Gastrocnemius medialis (tissue), 4 donors: Measurements from ENCODE around the gene LRFN2. TPM values are rescaled to one million over a fixed set of nuclear protein-coding genes. Genes with fewer than 3 reads are reported as not detected.

Source experiments
- ATAC-seq, 2 donors: fragments of 150-250 bp; one replicate each; pipeline ENCODE4 v1.9.1; 2016
- DNase-seq, 2 donors: peaks; one replicate each; pipeline ENCODE4 v3.0.0-alpha.2; 2019
- H3K27ac ChIP-seq, 4 donors: fragments of 200-600 bp; sonication (generic); 1 replicate in 1 of 4; 2 replicates in 3 of 4; pipeline ENCODE4 v1.5.1; 2016 to 2018; ENCODE audit warnings: mild to moderate bottlenecking in 2 of 4, moderate library complexity in 1 of 4
- H3K27me3 ChIP-seq, 3 donors: fragments of 200-600 bp; sonication (generic) in 2 of 3; 1 replicate in 1 of 3; 2 replicates in 2 of 3; pipeline versions ENCODE4 v1.5.1 to v1.6.0; 2016 to 2019; ENCODE audit warnings: mild to moderate bottlenecking in 1 of 3, moderate library complexity in 1 of 3
- H3K36me3 ChIP-seq, 2 donors: fragments of 200-600 bp; sonication (generic) in 1 of 2; one replicate each; pipeline ENCODE4 v1.5.1; 2017 to 2018
- H3K4me1 ChIP-seq, 2 donors: fragments of 200-600 bp; sonication (generic) in 1 of 2; one replicate each; pipeline ENCODE4 v1.5.1; 2016 to 2017; ENCODE audit warnings: mild to moderate bottlenecking in 2 of 2
- H3K4me3 ChIP-seq, 4 donors: fragments of 200-600 bp; sonication (generic) in 3 of 4; 1 replicate in 1 of 4; 2 replicates in 3 of 4; pipeline ENCODE4 v1.5.1; 2016 to 2019; ENCODE audit warnings: mild to moderate bottlenecking in 2 of 4
- H3K9me3 ChIP-seq, 3 donors: fragments of 200-600 bp; sonication (generic) in 2 of 3; 1 replicate in 1 of 3; 2 replicates in 2 of 3; pipeline ENCODE4 v1.5.1; 2016 to 2019
- CTCF ChIP-seq, 5 experiments: fragments of 450-650 bp in 3 of 5; fragments of 200-600 bp in 2 of 5; sonication (generic) in 2 of 5; IDR thresholded peaks in 4 of 5; conservative IDR thresholded peaks in 1 of 5; 1 replicate in 4 of 5; 2 replicates in 1 of 5; pipeline ENCODE4 v1.5.1; 2016 to 2019; ENCODE audit warnings: antibody characterized with exemption in 5 of 5, mild to moderate bottlenecking in 3 of 5, moderate library complexity in 3 of 5
- POLR2A ChIP-seq, 2 donors: fragments of 450-650 bp; IDR thresholded peaks; one replicate each; pipeline ENCODE4 v1.6.1; 2017; ENCODE audit warnings: antibody characterized with exemption in 2 of 2, mild to moderate bottlenecking in 2 of 2, moderate library complexity in 2 of 2
- in situ Hi-C, 4 donors: fragments of 200-750 bp; cut with MboI; loops; one replicate each; pipeline versions ENCODE4 v1.15.0 to v1.8.0; 2017; ENCODE audit warnings: low sequenced_read_pairs in 4 of 4
- intact Hi-C: fragments of 100-400 bp; cut with DNase I; formaldehyde crosslinking; loops from one replicate; pipeline ENCODE4 v1.15.1; 2023; ENCODE audit warnings: low total_unique reads
- total RNA-seq, 4 donors: library from RNA; depleted of rRNA; stranded (reverse); fragments of >200 nt; gene quantifications; one replicate each; pipeline versions ENCODE4 v1.1.0 to v1.2.3, GENCODE V29; 2016

LRFN2 gene
- total RNA-seq, 4 donors from 2014 or later = not detected

GRCh38 chr6:40422046-40422445, 165.1 kb downstream of the LRFN2 start:
- no peak for ATAC-seq
- DNase-seq = no peak
- H3K9me3 ChIP-seq = no peaks in the 10 kb centered on the region
- H3K36me3 ChIP-seq = no peaks in the 10 kb centered on the region
- H3K4me1 ChIP-seq = peaks cover 28 to 46% of the 10 kb centered on the region in 2 donors
- in situ Hi-C loops = no loop called here
- H3K27ac ChIP-seq = no peak overlapping the region
- H3K27me3 ChIP-seq = no peaks in the 10 kb centered on the region
- intact Hi-C loops = no loop called here
- no peak overlapping the region for H3K4me3 ChIP-seq
- TF ChIP-seq CTCF (IDR thresholded peaks at IDR 0.05 in 4 of 5, conservative IDR thresholded peaks at IDR 0.05 in 1 of 5) (no peak), POLR2A (IDR thresholded peaks at IDR 0.05) (no peak)

- H3K4me3 ChIP-seq = no peak overlapping the region
- no peaks in the 10 kb centered on the region for H3K36me3 ChIP-seq
- H3K9me3 ChIP-seq = no peaks in the 10 kb centered on the region
- H3K27ac ChIP-seq = peak overlapping the region in 2 of 4 donors; percentile 18 to 60
- no peak for ATAC-seq
- in situ Hi-C loops (no loop called here), intact Hi-C loops (loop anchor here (5.0 kb wide), 1 partner anchor 167 kb away; the partner anchor contains the start of gene LRFN2)
- TF ChIP-seq POLR2A (IDR thresholded peaks at IDR 0.05) (no peak), CTCF (IDR thresholded peaks at IDR 0.05 in 4 of 5, conservative IDR thresholded peaks at IDR 0.05 in 1 of 5) (no peak)
- no peak for DNase-seq
- H3K27me3 ChIP-seq = no peaks in the 10 kb centered on the region
- peaks cover 28 to 34% of the 10 kb centered on the region in 2 donors for H3K4me1 ChIP-seq
Measured at GRCh38 chr6:40419946-40420728, 167.0 kb downstream of the LRFN2 start.

DNA sequence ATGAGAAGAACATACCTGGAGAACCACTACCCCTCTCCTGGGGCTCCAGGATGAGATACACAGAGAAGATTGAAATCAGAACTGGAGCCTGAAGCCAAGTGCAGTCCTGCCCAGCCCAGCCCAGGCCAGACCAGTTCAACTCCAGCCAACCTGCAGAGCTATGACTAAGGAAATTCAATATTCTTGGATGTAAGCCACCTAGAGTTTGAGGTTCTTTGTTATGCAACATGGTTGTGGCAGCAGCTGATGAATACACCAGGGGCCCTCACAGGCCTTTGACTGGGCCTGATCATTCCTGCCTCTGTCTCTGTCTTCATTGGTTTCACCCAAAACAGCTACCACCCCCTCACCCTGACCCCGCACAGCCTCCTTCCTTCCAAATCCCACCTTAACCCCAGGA, 167.8 kb downstream of the LRFN2 start:
- TF ChIP-seq CTCF (IDR thresholded peaks at IDR 0.05 in 4 of 5, conservative IDR thresholded peaks at IDR 0.05 in 1 of 5) = no peak
- TF ChIP-seq POLR2A (IDR thresholded peaks at IDR 0.05) = no peak
- Histone ChIP-seq H3K4me1 (peaks cover 28 to 34% of the 10 kb centered on the region in 2 donors), H3K36me3 (no peaks in the 10 kb centered on the region), H3K27ac (peak overlapping the region in 3 of 4 donors; percentile 18 to 67 (median 60)), H3K9me3 (no peaks in the 10 kb centered on the region), H3K4me3 (no peak overlapping the region), H3K27me3 (no peaks in the 10 kb centered on the region)
- in situ Hi-C loops = no loop called here
- ATAC-seq = peak; percentile 96 to 98
- intact Hi-C loops = loop anchor here (5.0 kb wide), 1 partner anchor 168 kb away; the partner anchor contains the start of gene LRFN2
- DNase-seq = peak; percentile 36 to 78

DNA sequence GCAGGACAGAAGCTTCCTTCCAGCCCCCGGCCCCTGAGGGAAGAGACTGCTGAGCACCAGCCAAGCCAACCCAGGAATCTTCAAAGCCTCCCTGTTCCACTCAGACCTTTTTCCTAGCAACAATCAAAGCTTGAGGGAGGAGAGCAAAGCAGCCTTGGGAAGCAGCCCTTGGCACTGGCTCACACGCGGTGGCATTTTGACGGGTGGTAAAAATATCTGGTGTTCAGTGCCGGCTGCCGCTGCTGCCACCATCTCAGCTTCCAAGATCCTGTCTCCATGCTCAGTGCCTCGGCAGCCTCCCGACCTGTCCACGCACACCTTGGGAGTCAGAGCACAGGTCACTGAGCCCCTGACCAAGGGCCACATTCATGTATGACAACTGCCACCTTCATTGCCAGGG, 170.1 kb downstream of the LRFN2 start:
- TF ChIP-seq CTCF (IDR thresholded peaks at IDR 0.05 in 4 of 5, conservative IDR thresholded peaks at IDR 0.05 in 1 of 5) (no peak), POLR2A (IDR thresholded peaks at IDR 0.05) (no peak)
- intact Hi-C loops = loop anchor here (5.0 kb wide), 1 partner anchor 170 kb away; the partner anchor contains the start of gene LRFN2
- DNase-seq = peak; percentile 26 to 57
- Histone ChIP-seq H3K9me3 (no peaks in the 10 kb centered on the region), H3K27ac (peak overlapping the region in 2 of 4 donors; percentile 65 to 68), H3K4me3 (no peak overlapping the region), H3K27me3 (no peaks in the 10 kb centered on the region), H3K36me3 (no peaks in the 10 kb centered on the region), H3K4me1 (peaks cover 28 to 34% of the 10 kb centered on the region in 2 donors)
- ATAC-seq = peak; percentile 49 to 50
- in situ Hi-C loops = no loop called here
